GM21360 (cell line): Measurements from ENCODE around the gene OR5C1.
"Not testable (repeated sequence)": the region's sequence is repeated elsewhere in the genome, so short reads cannot be mapped to it uniquely, and the experiment has no call there.

Source experiments
- ATAC-seq: cut with Tn5 transposase; IDR thresholded peaks from one replicate; pipeline ENCODE4 v1.9.1; 2021; ENCODE audit warnings: mild to moderate bottlenecking, moderate library complexity; ENCODE audit not compliant: unreplicated experiment

The OR5C1 gene

GRCh38 chr9:122810306-122810946 is 21.7 kb downstream of the OR5C1 start:
- peak; percentile 78 for ATAC-seq

- no peak for ATAC-seq
Observed at GRCh38 chr9:122812736-122813135, 24.0 kb downstream of the OR5C1 start.

- no peak for ATAC-seq
Observed at GRCh38 chr9:122814545-122814944, 25.8 kb downstream of the OR5C1 start.

- ATAC-seq, result no peak
Observed at GRCh38 chr9:122815544-122815943, 26.8 kb downstream of the OR5C1 start.

GRCh38 chr9:122816163-122816867 is 27.6 kb downstream of the OR5C1 start:
- ATAC-seq, result peak; percentile 48

- no peak for ATAC-seq
Observed at GRCh38 chr9:122819326-122819725, 30.6 kb downstream of the OR5C1 start.

- ATAC-seq, result no peak
Observed at GRCh38 chr9:122819791-122820489, 31.2 kb downstream of the OR5C1 start.

- ATAC-seq, result no peak
Observed at GRCh38 chr9:122820490-122820845, 31.7 kb downstream of the OR5C1 start.

- ATAC-seq, result no peak
Observed at GRCh38 chr9:122821278-122821943, 32.7 kb downstream of the OR5C1 start.

GRCh38 chr9:122822056-122822455 is 33.3 kb downstream of the OR5C1 start:
- no peak for ATAC-seq

GRCh38 chr9:122822938-122823337 is 34.2 kb downstream of the OR5C1 start:
- ATAC-seq, result no peak

GRCh38 chr9:122827761-122828093 is 39.0 kb downstream of the OR5C1 start:
- peak; percentile 8 for ATAC-seq

- ATAC-seq, result not testable (repeated sequence)
Observed at GRCh38 chr9:122828965-122829284, 40.2 kb downstream of the OR5C1 start.

- ATAC-seq, result no peak
Observed at GRCh38 chr9:122832194-122832593, 43.5 kb downstream of the OR5C1 start.

- no peak for ATAC-seq
Observed at GRCh38 chr9:122835313-122835731, 46.6 kb downstream of the OR5C1 start.

GRCh38 chr9:122837266-122837850 is 48.6 kb downstream of the OR5C1 start:
- ATAC-seq, result no peak

GRCh38 chr9:122838441-122838840 is 49.7 kb downstream of the OR5C1 start:
- not testable (repeated sequence) for ATAC-seq
